GM12872 (cell line): ENCODE data around the gene PKIB.

Source experiments
- CTCF ChIP-seq: IDR thresholded peaks from 3 replicates; pipeline ENCODE4 v1.5.1; 2011; ENCODE audit warnings: low read depth, mild to moderate bottlenecking, low read length, moderate library complexity; ENCODE audit not compliant: insufficient read depth

The PKIB gene

GRCh38 chr6:122641819-122642218 is 31.6 kb downstream of the PKIB start:
- TF ChIP-seq CTCF, result no peak

- no peak for TF ChIP-seq CTCF
These were observed 35.1 kb downstream of the PKIB start for GRCh38 chr6:122645256-122645655.

- TF ChIP-seq CTCF, result no peak
These were observed 37.6 kb downstream of the PKIB start for GRCh38 chr6:122647765-122648164.

- no peak for TF ChIP-seq CTCF
These were observed 38.5 kb downstream of the PKIB start for GRCh38 chr6:122648726-122649125.

GRCh38 chr6:122649701-122650100 is 39.5 kb downstream of the PKIB start:
- TF ChIP-seq CTCF, result no peak

GRCh38 chr6:122650403-122650802 is 40.2 kb downstream of the PKIB start:
- no peak for TF ChIP-seq CTCF

- TF ChIP-seq CTCF, result no peak
These were observed 40.8 kb downstream of the PKIB start for GRCh38 chr6:122651031-122651430.

GRCh38 chr6:122651604-122652003 is 41.4 kb downstream of the PKIB start:
- no peak for TF ChIP-seq CTCF
